GM10847 (cell line): ENCODE data around the gene PSMB5.

Source experiments
- POLR2A ChIP-seq: IDR thresholded peaks from 2 replicates; pipeline ENCODE4 v1.6.1; 2011; ENCODE audit not compliant: insufficient read length; ENCODE audit errors: extremely low read depth

PSMB5 gene

DNA sequence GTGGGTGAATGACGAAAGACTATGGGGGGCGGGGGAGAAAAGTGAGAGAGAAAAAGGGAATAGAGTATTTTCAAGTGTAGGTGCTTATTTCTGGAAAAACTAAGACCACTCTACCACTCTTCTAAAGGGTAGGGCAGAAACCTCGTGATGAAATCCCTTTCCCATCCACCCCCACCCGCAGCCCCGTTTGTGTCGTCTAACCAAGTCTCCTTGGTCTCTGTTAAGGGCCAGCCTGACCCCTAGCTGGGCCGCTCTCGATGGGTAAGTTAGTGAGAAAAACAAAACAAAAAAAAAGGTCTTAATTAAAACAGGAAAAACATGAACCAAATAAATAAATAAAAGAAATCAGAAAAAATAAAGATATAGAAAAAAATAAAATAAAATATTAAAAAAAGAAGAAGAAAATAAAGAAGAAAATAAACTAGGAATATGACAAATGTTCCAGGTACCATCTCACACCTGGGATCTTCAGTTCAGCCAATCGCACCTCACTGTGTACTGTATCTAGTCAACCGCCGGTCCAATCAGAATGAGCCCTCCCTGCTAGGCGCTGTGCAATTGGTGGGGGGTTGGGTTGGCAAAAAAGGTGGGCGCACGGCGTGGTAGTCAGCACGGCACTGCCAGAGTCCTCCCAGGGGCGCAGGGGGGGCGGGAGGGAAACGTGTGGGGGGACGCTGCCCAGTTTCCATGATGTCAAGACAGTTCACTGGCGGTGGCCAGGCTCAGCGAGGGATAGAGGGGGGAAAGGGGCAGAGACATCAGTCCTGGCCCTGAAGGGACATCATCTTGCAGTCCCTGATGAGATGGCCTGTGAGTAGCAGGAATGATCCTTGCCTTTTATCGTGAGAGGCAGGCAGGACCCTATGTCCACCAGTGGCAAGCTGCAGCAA, 32.4 kb upstream of the PSMB5 start:
- no peak for TF ChIP-seq POLR2A

DNA sequence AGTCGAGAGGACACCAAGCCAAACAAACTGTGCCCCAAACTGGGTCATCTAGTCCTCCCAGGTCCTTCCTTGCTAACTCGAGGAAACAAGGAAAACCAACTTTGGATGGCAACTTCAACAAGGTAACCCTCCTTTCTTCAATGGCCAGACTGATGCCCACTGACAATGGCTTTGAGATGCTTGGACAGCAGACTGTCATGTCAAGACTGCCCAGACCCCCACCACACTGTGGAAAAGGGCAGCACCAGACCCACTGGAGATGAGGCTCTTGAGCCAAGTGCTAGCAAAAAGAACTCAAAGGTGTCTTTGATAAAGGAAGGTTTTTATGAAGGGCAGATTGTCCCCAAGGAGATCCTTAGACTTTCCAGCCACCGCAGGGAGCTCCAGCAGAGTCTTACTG, 31.7 kb upstream of the PSMB5 start:
- TF ChIP-seq POLR2A, result no peak

DNA sequence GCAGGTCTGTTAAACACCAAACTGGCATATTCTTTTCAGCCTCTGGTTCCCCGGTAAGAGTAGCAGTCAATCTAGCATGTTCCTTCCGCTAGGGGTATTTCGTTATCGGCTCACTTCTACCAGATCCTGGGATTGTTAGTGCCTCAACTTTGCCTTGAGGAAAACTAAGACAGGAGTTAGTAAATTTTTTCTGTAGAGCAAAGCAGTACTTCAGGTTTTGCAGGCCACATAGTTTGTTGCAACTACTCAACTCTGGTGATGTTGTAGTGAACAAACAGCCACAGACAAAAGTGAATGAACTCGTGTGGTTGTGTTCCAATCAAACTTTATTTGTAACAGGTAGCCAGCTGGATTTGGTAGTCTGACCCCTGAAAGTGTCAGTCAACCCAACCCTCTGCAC, 28.9 kb upstream of the PSMB5 start:
- TF ChIP-seq POLR2A, result no peak

DNA sequence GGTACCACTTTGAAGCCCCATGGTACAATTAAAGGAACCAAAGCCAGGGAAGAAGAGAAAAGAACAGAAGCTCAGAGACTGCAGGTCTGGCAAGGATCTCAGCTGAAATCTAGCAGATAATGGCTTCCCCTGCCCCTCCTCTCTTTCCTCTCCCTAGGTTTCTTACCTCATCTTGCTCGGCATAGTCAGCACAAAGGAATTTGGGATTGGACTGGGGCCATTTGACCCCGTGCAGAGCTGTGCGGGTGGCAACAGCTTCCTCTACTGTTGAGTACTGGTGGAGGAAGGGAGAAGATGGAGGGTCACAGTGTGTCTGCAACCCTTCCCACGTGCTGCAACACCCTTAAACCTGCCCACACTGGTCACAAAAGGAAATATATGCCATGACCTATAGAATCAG, 27.3 kb upstream of the PSMB5 start:
- no peak for TF ChIP-seq POLR2A

DNA sequence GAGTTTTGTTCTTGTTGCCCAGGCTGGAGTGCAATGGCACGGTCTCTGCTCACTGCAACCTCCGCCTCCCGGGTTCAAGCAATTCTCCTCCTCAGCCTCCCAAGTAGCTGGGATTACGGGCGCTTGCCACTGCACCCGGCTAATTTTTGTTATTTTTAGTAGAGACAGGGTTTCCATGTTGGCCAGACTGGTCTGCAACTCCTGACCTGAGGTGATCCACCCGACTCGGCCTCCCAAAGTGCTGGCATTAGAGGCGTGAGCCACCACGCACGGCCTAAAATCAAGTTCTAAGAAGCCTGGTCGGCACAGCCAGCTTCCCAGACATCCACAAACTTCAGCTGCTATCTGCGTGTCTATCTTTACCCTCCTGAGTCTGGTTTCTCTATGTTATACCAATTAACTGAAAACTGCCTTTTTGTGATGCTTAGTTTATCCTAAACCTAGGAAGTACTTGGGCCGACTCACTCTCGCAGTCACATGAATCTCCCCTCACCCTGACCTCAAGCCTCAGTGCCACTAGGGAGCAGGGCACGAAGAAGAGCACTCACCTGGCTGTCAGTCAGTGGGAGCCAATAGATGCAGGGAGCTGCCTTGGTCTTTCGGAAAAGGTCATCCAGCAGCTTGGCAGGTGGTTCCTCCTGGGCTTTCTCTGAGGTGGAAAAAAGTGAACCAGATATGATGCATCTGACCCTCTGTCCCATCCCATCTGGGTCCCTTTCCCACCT, 26.0 kb upstream of the PSMB5 start:
- TF ChIP-seq POLR2A, result no peak

DNA sequence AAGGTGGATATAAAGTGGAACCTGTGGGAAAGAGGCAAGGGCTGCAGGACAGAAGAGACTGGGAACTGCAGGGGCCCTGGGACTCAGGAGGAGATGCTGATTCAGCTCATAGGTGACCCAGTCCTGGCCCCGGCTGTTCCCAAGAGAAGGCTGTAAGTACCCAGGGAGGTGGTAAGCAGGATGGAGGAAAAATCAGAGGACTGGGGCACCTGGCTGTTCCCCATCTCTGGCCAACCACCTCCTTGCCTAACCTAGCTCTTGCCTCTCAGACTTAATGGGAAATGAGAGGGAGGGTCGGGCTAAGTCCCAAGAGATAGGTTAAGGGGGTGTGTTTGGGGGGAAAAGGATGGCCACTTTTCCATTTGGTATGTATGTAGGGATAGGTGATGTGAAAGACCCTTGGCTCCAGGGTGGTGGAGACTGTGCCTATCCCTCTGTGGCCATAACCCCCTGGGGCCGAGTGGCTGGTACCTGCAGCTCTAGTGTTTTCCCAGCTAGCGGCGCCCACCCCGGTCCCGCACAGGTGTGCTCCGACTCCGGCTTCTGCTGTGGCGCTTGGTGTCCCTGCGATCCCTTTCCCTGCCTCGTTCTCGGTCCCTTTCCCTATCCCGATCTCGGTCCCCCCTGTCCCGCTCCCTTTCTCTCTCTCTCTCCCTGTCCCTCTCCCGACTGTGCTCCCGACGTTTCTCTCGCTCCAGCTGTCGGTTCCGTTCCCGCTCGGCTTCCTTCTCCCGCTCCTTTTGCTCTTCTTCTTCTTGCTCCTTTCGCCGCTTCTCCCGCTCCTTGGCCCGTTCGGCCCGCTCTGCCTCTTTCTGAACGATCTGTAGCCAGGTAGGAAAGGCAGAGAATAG, 24.2 kb upstream of the PSMB5 start:
- TF ChIP-seq POLR2A, result no peak

DNA sequence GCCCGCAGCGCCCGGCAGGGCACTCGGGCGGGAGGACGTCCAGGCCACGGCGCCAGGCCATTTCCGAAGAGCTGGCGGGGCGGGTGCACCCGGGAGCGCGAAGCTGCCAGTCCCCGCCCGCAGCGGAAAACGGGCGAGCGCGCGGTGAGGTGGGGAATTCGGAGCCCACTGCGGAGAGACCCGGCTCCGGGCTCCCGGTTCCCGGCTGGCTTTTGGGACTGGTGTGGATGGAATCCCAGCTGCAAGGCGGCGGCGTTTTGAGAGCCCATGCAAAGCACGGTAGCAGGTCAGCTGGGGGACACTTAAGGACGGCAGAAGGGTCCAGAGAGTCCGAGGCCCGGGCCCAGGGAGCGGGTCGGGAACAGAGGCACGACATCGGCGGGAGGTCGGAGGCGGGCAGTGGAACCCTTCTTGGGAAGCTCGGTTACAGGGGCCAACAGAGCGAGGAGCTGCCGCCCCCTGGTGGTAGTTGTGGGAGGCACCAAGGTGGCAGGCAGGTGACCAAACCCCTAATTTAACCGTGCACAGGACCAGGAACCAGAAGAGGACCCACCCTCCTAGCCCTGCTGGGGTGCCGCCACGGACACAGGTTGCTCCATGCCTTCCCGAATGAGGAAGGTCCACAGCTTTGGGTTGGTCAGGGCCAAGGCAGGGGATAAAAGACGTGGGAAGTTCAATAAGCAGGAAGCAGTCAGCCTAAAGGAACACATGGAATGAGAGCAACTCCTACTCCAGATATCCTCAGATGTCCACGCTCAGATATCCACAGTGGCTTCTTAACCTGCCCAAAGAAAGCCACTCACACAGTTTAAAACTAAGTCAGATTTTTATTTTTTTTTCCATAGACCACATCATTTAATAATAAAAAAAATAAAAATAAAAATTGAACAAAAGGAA, 23.3 kb upstream of the PSMB5 start:
- TF ChIP-seq POLR2A, result no peak

DNA sequence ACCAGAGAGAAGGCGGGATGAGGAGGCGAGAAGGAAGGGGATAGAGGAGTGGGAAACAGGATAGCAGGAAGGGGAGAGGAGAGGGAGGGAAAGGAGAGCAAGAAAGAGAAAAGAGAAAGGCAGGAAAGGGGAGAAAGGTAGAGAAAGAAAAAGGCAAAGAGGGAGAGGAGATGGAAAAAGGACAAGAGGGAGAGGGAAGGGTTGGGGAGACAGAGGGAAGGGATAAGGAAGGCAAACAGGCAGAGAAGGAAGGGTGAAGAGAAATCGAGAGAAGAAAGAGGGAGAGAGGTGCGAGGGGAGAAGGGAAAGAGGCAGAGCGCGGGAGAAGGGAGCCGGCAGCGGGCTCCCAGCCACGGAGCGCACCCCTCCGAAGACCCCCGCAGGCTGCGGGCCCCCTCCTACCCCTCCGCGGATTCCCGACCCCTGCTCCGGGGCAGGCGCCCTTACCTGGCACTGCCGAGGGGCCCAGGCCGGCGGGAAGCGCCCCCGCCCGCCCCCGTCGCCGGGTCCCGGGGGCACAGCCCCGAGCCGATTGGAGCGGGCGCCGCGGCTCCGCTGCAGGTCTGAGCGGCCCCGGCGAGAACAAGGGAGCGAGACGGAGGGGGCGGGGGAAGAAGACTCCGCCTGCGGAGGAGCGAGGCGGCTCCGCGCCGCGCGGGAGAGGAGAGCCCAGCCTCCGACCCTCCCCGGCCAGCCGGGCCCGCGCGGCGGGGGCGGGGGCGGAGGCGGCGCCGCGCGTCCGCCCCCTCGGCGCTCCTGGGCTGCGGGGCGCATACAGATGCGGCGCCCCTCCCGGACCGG, 22.5 kb upstream of the PSMB5 start, which contains the start of gene CDH24:
CDH24 (minus strand) TSS at position 565 of the 801 bp plus-strand sequence. CDS start 1,787 bp downstream, outside the sequence.
- TF ChIP-seq POLR2A, result no peak

DNA sequence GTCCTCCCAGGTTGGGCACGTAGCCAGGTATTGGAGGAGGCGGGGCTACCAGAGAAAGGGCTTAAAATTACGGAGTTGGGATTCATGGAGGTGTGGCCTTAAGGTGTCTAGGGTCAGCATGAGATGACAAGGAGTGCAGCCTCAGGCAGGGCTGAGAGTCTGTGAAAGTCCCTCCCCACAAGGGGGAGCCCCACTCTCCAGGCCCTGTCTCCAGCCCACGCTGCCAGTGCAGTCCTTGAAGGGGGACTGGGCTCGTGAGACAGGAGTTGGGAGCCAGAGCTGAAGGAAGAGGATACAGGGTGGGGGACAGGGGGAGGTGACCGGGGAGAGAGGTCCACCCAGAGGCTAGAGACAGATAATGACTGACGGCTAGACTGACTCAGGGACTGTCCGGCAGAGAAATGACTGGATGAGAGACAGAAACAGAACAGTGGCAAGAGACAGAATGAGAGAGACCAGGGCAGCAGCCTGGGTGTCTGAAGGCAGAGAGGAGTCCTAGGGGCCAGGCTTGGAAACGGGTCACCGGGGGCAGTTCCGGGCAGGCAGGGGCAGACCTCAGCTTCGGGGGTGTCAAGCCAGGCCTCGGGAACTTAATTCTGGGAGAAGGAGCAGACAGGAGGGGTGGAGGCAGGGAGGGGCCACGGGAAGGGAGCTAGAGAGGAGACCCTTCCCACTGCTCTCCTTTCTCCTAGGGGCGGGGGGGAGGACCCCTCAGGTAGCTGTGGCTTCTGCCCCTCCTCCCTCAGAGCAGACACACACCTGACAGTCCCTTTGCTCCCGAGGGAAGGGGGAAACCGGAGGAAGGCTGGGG, 21.6 kb upstream of the PSMB5 start:
- TF ChIP-seq POLR2A, result no peak

DNA sequence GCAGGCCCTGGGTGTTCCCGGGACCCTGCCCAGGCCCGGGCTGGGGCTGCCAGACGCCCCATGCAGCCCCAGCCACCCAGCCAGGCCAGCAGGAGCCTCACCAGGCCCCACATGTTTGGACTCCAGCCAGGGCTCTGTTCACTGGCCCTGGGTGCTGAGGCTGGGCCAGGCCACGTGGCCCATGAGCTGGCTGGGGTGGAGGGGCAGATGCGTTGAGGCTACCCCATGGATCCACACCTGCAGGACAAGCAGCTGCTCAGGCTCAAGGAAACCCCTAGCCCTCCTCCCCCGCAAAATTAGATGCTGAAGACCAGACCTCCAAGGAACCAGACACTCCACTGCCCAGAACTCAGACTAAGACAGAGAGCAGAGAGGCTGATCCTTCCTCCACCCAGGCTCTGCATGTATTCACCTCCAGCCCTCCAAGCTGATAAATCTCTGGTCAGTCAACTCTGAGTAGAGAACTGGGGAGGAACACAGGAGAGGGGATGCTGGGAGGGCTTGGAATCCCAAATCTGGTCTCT, 21.0 kb upstream of the PSMB5 start:
- TF ChIP-seq POLR2A, result no peak

DNA sequence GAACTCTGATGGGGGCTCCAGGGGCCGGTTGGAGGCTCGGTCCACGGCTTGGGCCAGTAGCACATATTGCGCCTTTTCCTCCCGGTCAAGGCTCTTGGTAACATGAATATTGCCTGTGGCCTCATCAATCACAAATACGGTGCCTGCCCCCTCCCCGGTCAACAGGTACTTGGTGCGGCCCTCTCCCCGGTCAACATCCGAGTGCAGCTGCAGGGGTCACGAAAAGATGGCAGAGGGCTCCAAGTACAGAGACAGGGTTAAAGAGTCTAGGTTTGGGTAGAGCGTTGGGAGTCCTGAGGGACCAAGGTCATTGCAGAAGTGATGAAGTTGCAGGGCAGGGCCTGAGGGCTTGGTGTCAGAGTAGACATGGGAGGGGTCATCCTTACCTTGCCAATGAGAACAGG, 20.4 kb upstream of the PSMB5 start:
- TF ChIP-seq POLR2A, result no peak

DNA sequence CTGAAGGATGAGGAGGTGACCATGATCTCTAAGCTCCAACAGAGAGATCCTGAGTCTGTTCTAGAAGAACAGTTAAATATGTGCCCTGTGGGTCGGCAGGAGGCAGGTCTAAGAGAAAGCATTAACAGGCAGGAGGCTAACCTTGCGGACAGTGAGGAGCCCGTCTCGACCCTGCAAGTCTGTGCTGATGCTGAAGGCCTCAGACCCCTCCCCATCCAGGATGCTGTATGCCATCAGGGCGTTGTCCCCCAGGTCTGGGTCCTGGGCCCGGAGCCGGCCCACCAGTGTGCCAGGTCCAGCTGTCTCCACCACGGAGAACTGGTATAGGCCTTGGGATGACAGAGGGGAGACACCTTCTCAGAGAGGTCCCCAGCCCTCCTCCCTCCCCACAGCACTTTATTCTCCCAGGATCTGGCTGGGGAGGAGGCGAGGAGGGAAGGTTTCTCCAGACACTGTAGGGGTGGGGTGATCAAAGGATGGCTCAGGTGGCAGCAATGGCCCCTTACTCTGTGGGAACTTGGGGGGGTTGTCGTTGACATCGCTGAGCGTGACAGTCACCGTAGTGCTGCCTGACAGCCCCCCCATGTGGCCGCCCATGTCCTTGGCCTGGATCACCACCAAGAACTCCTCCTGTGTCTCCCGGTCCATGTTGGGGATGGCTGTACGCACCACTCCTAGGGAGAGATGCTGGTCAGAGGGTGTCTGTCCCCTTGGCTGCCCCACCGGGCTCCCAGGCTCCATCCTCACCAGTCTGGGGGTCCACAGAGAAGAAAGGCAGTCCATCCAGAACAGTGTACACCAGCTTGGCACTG, 19.5 kb upstream of the PSMB5 start:
- no peak for TF ChIP-seq POLR2A

DNA sequence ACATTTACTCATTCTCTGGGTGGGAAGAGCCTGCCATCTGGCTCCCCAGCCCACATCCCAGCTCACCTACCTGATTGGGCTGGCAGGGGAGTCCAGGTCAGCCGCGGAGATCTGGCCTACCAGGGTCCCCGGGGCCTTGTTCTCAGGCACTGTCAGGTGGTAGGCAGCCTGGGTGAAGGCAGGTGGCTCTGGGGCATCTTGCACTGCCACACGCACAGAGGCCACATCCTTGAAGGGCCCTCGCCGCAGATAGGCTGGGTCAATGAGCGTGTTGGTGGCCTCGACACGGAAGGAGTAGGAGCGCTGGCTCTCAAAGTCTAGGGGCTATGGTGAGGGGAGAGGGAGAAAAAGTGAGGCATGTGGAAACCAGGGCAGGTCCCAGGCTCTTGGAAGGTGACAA, 18.7 kb upstream of the PSMB5 start:
- TF ChIP-seq POLR2A, result no peak
